Stomach (tissue), 4 donors: Measurements from ENCODE around the gene RHOXF2.

ENCODE experiments used
- CTCF ChIP-seq, 7 experiments: fragments of 450-650 bp in 4 of 7; fragments of 200-600 bp in 3 of 7; sonication (generic) in 3 of 7; IDR thresholded peaks; one replicate each; pipeline ENCODE4 v1.5.1; 2016 to 2019; ENCODE audit warnings: antibody characterized with exemption in 7 of 7, control low read depth in 2 of 7, mild to moderate bottlenecking in 1 of 7
- POLR2A ChIP-seq, 4 donors: fragments of 450-650 bp; IDR thresholded peaks; one replicate each; pipeline ENCODE4 v1.6.1; 2016; ENCODE audit warnings: antibody characterized with exemption in 4 of 4, control low read depth in 2 of 4, mild to moderate bottlenecking in 1 of 4, moderate library complexity in 1 of 4
- POLR2AphosphoS5 ChIP-seq, 3 donors: sonication (generic); formaldehyde crosslinking; IDR thresholded peaks; one replicate each; pipeline ENCODE4 v1.6.1; 2016; ENCODE audit warnings: antibody characterized with exemption in 3 of 3

GRCh38 chrX:120111611-120112010 lies 46.8 kb upstream of the RHOXF2 start:
- no peak for TF ChIP-seq CTCF (IDR thresholded peaks at IDR 0.05)
- no peak for TF ChIP-seq POLR2A (IDR thresholded peaks at IDR 0.05)
- no peak for TF ChIP-seq POLR2AphosphoS5 (IDR thresholded peaks at IDR 0.05)
